A549 treated with CpdA at 1 μM for 4 hours (cell line): Measurements from ENCODE around the gene HNMT. TPM values are rescaled to one million over a fixed set of nuclear protein-coding genes. Genes with fewer than 3 reads are reported as not detected.

Source experiments
- total RNA-seq: library from RNA; stranded (reverse); fragments of 200-300 nt; extraction: Qiagen RNA extraction; gene quantifications from 5 replicates; pipeline ENCODE4 v1.2.3, GENCODE V29; 2022; ENCODE audit warnings: low read depth

The HNMT gene
- 0.38 to 1.8 TPM (median 0.68 TPM) in 5 replicates for total RNA-seq

DNA sequence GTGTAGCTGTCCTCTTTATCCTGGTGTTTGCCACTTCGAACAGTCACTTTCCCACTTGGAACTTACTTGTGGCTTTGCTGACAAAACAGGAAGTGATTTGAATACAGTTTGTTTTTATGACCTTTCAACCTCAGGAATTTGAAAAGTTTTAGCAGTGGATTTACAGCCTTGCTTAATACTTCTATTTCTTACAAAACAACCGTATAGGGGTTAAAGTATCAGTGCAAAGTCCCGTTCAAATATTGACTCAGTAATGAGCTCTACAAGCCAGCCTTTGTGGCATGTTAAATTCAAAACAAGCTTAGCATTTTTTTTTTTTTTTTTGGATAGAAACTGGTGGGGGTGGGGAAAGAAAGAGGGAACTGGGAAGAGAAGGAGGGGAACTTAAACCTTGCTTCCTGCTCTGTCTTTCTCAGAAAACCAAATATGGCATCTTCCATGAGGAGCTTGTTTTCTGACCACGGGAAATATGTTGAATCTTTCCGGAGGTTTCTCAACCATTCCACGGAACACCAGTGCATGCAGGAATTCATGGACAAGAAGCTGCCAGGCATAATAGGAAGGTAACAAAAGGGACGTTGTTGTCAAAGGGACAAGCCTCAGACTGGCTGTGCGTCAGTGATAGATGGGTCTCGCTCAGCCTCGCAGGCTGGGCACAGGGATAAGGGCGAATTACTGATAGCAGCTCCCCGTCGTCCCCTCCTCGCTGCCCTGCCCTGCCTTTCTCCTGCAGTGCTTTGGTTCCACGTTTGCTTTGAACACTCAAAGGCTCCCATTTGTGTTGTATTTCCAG lies at the start of gene HNMT:
Gene HNMT (plus strand): TSS at position 408 of the 793 bp plus-strand sequence. CDS start 19 bp downstream, at position 427.

